ENCODE measurements around the gene ALK.

DNA sequence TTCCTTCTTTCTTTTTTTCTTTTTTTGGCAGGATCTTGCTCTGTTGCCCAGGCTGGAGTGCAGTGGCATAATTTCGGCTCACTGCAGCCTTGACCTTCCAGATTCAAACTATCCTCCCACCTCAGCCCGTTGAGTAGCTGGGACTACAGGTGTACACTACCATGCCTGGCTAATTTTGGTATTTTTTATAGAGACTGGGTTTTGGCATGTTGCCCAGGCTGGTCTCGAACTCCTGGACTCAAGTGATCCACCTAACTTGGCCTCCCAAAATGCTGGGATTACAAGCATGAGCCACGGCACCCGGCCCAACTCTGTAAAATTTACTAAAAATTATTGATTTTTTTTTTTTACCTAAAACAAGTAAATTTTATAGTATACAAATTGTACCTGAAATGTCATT lies 360.8 kb downstream of the ALK start:
- TF ChIP-seq CTCF (IDR thresholded peaks at IDR 0.05) (no peak), EZH2 (IDR thresholded peaks at IDR 0.05; ENCODE audit: borderline replicate concordance, insufficient read depth, low read depth, low read length, poor library complexity, severe bottlenecking) (no peak)
